Transverse colon (tissue), 4 donors: ENCODE data around the gene ARHGEF40. TPM values are rescaled to one million over a fixed set of nuclear protein-coding genes. Genes with fewer than 3 reads are reported as not detected.
A peak's percentile ranks its signal among the peaks of the same experiment; 100 is the strongest.

Source experiments
- DNase-seq: peaks from one replicate; pipeline ENCODE4 v3.0.0-alpha.2; 2019
- H3K27ac ChIP-seq, 4 donors: fragments of 200-600 bp; sonication (generic); 2 replicates each; pipeline ENCODE4 v1.5.1; 2016 to 2018; ENCODE audit warnings: inconsistent platforms in 4 of 4
- H3K27me3 ChIP-seq: fragments of 200-600 bp; sonication (generic); 2 replicates; pipeline ENCODE4 v1.5.1; 2017; ENCODE audit warnings: inconsistent platforms
- H3K36me3 ChIP-seq, 4 donors: fragments of 200-600 bp; sonication (generic); 2 replicates each; pipeline ENCODE4 v1.5.1; 2017 to 2019; ENCODE audit warnings: inconsistent platforms in 4 of 4
- H3K4me1 ChIP-seq, 4 donors: fragments of 200-600 bp; sonication (generic); 2 replicates each; pipeline ENCODE4 v1.5.1; 2017 to 2020; ENCODE audit warnings: inconsistent platforms in 4 of 4
- H3K4me3 ChIP-seq, 4 donors: fragments of 200-600 bp; sonication (generic); 1 replicate in 1 of 4; 2 replicates in 3 of 4; pipeline versions ENCODE4 v1.5.1 to v1.6.1; 2017 to 2019; ENCODE audit warnings: inconsistent platforms in 4 of 4
- H3K9me3 ChIP-seq, 2 donors: fragments of 200-600 bp; sonication (generic); 2 replicates each; pipeline ENCODE4 v1.5.1; 2017 to 2019; ENCODE audit warnings: inconsistent platforms in 2 of 2
- CTCF ChIP-seq, 5 experiments: fragments of 200-600 bp in 3 of 5; fragments of 450-650 bp in 2 of 5; sonication (generic) in 3 of 5; IDR thresholded peaks; 1 replicate in 2 of 5; 2 replicates in 3 of 5; pipeline ENCODE4 v1.5.1; 2016 to 2017; ENCODE audit warnings: antibody characterized with exemption in 5 of 5, inconsistent platforms in 3 of 5, mild to moderate bottlenecking in 2 of 5, moderate library complexity in 1 of 5
- EP300 ChIP-seq: sonication (generic); formaldehyde crosslinking; IDR thresholded peaks from one replicate; pipeline ENCODE4 v1.6.1; 2017; ENCODE audit warnings: antibody characterized with exemption, low read depth
- POLR2A ChIP-seq: fragments of 450-650 bp; IDR thresholded peaks from one replicate; pipeline ENCODE4 v1.6.1; 2016; ENCODE audit warnings: antibody characterized with exemption, mild to moderate bottlenecking, moderate library complexity
- POLR2AphosphoS5 ChIP-seq, 3 donors: sonication (generic); formaldehyde crosslinking; IDR thresholded peaks; one replicate each; pipeline ENCODE4 v1.6.1; 2016; ENCODE audit warnings: antibody characterized with exemption in 3 of 3
- WGBS, 2 donors: methylation state at CpG; one replicate each; pipeline ENCODE4 v1.1.5; 2018; ENCODE audit warnings: low coverage in 1 of 2; 5-methylcytosine and 5-hydroxymethylcytosine counted together
- in situ Hi-C, 4 donors: fragments of 200-750 bp; cut with MboI; loops; one replicate each; pipeline versions ENCODE4 v1.15.0 to v1.15.1; 2017; ENCODE audit warnings: low sequenced_read_pairs in 3 of 4, low pct_ligation_motif_present in 1 of 4, low pct_unique_long_range_greater_than_20kb in 1 of 4
- intact Hi-C: fragments of 100-400 bp; cut with DNase I; formaldehyde crosslinking; loops from one replicate; pipeline ENCODE4 v1.15.1; 2023; ENCODE audit warnings: low total_unique reads
- total RNA-seq, 4 donors: library from RNA; depleted of rRNA; stranded (reverse); fragments of >200 nt; gene quantifications; one replicate each; pipeline ENCODE4 v1.1.0, GENCODE V29; 2016

The ARHGEF40 gene
- total RNA-seq, 4 donors from 2014 or later: 55.6 to 138 (median 62.2) TPM

DNA sequence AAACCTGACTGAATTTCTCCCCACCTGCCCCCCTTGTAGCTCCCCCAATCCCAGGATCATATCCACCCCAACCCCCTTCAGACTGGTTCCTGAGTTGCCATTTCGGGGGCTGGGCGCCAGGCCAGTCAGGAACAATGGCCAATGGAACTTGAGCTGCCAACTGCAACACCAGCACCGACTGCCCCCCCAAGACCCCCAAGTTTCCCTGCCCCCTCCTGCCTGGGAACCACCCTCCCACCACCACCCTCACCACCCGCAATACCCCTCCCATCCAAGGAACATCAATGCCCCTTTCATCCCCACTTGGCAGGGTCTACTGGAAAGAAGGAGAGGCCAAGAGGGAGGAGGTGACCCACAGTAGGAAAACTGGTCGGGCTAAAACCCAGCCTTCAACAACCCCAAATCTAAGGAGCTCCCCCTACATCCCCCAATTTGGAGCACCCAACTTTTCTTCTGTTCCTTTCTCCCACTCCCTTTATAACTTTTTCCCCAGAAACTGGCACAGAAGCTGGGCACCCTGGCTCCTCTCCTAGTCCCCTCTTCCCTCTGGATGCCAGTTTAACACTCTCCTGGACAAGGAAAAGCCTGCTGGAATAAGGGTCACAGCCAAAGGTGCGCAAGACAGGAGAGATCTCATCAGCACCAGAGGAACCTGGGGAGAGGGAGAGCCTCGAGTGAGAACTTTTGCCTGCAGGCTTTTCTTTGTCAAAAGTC is 43.7 kb upstream of the ARHGEF40 start:
- intact Hi-C loops: no loop called here
- H3K4me3 ChIP-seq: no peak overlapping the region
- 73 to 83% methylated on average over 2 to 5 of the region's 7 CpGs for WGBS, 2 donors

GRCh38 chr14:21026988-21027315 is 43.2 kb upstream of the ARHGEF40 start:
- Histone ChIP-seq H3K4me1 (peaks cover 10 to 32% (median 20%) of the 10 kb centered on the region in 4 donors), H3K27me3 (no peaks in the 10 kb centered on the region), H3K36me3 (no peaks in the 10 kb centered on the region), H3K9me3 (no peaks in the 10 kb centered on the region), H3K27ac (peak overlapping the region; percentile 84 to 93 (median 91)), H3K4me3 (no peak overlapping the region)
- intact Hi-C loops: no loop called here
- no peak for TF ChIP-seq POLR2A
- no peak for TF ChIP-seq CTCF (IDR thresholded peaks at IDR 0.05)
- no peak for TF ChIP-seq EP300
- no peak for TF ChIP-seq POLR2AphosphoS5 (IDR thresholded peaks at IDR 0.05)
- in situ Hi-C loops: no loop called here
- WGBS, 2 donors: 20 to 71% methylated on average over 1 to 3 of the region's 3 CpGs
- DNase-seq: no peak

More for the DNA sequence above, 43.7 kb upstream of the ARHGEF40 start:
- no peak for DNase-seq
- no peak for TF ChIP-seq CTCF (IDR thresholded peaks at IDR 0.05)
- in situ Hi-C loops: no loop called here
- Histone ChIP-seq H3K4me1 (peaks cover 10 to 32% (median 20%) of the 10 kb centered on the region in 4 donors), H3K9me3 (no peaks in the 10 kb centered on the region), H3K27me3 (no peaks in the 10 kb centered on the region), H3K36me3 (peaks cover 0 to 3% (median 0%) of the 10 kb centered on the region in 4 donors), H3K27ac (peak overlapping the region; percentile 84 to 93 (median 91))

GRCh38 chr14:21029917-21030316 is 40.2 kb upstream of the ARHGEF40 start, which contains the start of gene TPPP2:
TPPP2 (plus strand) TSS chr14:21030217; CDS start chr14:21030582, 365 bp downstream.
- Histone ChIP-seq H3K27ac (no peak within 1 kb of the TSS), H3K36me3 (no peaks in the 10 kb centered on the region), H3K27me3 (no peaks in the 10 kb centered on the region), H3K9me3 (no peaks in the 10 kb centered on the region), H3K4me1 (peaks cover 0 to 12% (median 4%) of the 10 kb centered on the region in 4 donors), H3K4me3 (no peak within 1 kb of the TSS)
- 90 to 100% methylated on average over 2 to 5 of the region's 5 CpGs for WGBS, 2 donors
- intact Hi-C loops: no loop called here
- no peak for DNase-seq
- in situ Hi-C loops: no loop called here
- TF ChIP-seq EP300: no peak
- TF ChIP-seq CTCF (IDR thresholded peaks at IDR 0.05): no peak
- TF ChIP-seq POLR2A: no peak
- no peak for TF ChIP-seq POLR2AphosphoS5 (IDR thresholded peaks at IDR 0.05)

DNA sequence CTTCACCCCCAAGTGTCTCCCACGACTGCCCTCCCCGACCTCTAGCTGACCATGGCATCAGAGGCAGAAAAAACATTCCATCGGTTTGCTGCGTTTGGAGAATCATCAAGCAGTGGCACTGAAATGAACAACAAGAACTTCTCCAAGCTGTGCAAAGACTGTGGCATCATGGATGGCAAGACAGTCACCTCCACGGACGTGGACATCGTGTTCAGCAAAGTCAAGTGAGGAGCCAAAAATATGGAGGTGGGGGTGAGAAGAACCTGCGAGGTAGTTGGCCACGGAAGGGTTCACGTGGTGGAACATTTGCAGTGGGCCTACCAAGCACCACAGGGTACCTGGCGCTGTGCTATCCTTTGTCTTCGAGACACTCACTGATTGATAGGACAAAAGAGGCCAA is 39.6 kb upstream of the ARHGEF40 start:
- H3K27me3 ChIP-seq: no peaks in the 10 kb centered on the region
- no peak for DNase-seq
- intact Hi-C loops (no loop called here), in situ Hi-C loops (no loop called here)
- peaks cover 0 to 7% (median 4%) of the 10 kb centered on the region in 4 donors for H3K4me1 ChIP-seq
- TF ChIP-seq POLR2AphosphoS5 (IDR thresholded peaks at IDR 0.05): no peak
- TF ChIP-seq POLR2A: no peak
- TF ChIP-seq EP300: no peak
- TF ChIP-seq CTCF (IDR thresholded peaks at IDR 0.05): no peak
- no peak overlapping the region for H3K4me3 ChIP-seq
- WGBS, 2 donors: 87% methylated on average over 12 of the region's 12 CpGs; no CpG with 5 or more reads in 1 of the 2 donors
- H3K36me3 ChIP-seq: no peaks in the 10 kb centered on the region
- H3K27ac ChIP-seq: no peak overlapping the region
- no peaks in the 10 kb centered on the region for H3K9me3 ChIP-seq
